Transverse colon (tissue), 4 donors: ENCODE data around the gene AMER2.

Experiments used
- EP300 ChIP-seq: sonication (generic); formaldehyde crosslinking; IDR thresholded peaks from one replicate; pipeline ENCODE4 v1.6.1; 2017; ENCODE audit warnings: antibody characterized with exemption, low read depth
- POLR2A ChIP-seq: fragments of 450-650 bp; IDR thresholded peaks from one replicate; pipeline ENCODE4 v1.6.1; 2016; ENCODE audit warnings: antibody characterized with exemption, mild to moderate bottlenecking, moderate library complexity
- POLR2AphosphoS5 ChIP-seq, 3 donors: sonication (generic); formaldehyde crosslinking; IDR thresholded peaks; one replicate each; pipeline ENCODE4 v1.6.1; 2016; ENCODE audit warnings: antibody characterized with exemption in 3 of 3
- TF ChIP-seq, protein P1 (sequence below), 5 experiments: fragments of 200-600 bp in 3 of 5; fragments of 450-650 bp in 2 of 5; sonication (generic) in 3 of 5; IDR thresholded peaks; 1 replicate in 2 of 5; 2 replicates in 3 of 5; pipeline ENCODE4 v1.5.1; 2016 to 2017; ENCODE audit warnings: antibody characterized with exemption in 5 of 5, inconsistent platforms in 3 of 5, mild to moderate bottlenecking in 2 of 5, moderate library complexity in 1 of 5

GRCh38 chr13:25204863-25205262 is 32.8 kb upstream of the AMER2 start:
- TF ChIP-seq, protein P1, sequence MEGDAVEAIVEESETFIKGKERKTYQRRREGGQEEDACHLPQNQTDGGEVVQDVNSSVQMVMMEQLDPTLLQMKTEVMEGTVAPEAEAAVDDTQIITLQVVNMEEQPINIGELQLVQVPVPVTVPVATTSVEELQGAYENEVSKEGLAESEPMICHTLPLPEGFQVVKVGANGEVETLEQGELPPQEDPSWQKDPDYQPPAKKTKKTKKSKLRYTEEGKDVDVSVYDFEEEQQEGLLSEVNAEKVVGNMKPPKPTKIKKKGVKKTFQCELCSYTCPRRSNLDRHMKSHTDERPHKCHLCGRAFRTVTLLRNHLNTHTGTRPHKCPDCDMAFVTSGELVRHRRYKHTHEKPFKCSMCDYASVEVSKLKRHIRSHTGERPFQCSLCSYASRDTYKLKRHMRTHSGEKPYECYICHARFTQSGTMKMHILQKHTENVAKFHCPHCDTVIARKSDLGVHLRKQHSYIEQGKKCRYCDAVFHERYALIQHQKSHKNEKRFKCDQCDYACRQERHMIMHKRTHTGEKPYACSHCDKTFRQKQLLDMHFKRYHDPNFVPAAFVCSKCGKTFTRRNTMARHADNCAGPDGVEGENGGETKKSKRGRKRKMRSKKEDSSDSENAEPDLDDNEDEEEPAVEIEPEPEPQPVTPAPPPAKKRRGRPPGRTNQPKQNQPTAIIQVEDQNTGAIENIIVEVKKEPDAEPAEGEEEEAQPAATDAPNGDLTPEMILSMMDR (IDR thresholded peaks at IDR 0.05), result no peak
- no peak for TF ChIP-seq POLR2AphosphoS5 (IDR thresholded peaks at IDR 0.05)
- TF ChIP-seq EP300, result no peak
- no peak for TF ChIP-seq POLR2A
